ENCODE data around the gene ACTL6A.

The ACTL6A gene

GRCh38 chr3:179599531-179599930 lies 36.8 kb downstream of the ACTL6A start:
- no peak for DNase-seq

- DNase-seq, result no peak
Observed at GRCh38 chr3:179603321-179603720, 40.6 kb downstream of the ACTL6A start.

GRCh38 chr3:179603831-179604230 lies 41.1 kb downstream of the ACTL6A start:
- DNase-seq, result no peak

DNA sequence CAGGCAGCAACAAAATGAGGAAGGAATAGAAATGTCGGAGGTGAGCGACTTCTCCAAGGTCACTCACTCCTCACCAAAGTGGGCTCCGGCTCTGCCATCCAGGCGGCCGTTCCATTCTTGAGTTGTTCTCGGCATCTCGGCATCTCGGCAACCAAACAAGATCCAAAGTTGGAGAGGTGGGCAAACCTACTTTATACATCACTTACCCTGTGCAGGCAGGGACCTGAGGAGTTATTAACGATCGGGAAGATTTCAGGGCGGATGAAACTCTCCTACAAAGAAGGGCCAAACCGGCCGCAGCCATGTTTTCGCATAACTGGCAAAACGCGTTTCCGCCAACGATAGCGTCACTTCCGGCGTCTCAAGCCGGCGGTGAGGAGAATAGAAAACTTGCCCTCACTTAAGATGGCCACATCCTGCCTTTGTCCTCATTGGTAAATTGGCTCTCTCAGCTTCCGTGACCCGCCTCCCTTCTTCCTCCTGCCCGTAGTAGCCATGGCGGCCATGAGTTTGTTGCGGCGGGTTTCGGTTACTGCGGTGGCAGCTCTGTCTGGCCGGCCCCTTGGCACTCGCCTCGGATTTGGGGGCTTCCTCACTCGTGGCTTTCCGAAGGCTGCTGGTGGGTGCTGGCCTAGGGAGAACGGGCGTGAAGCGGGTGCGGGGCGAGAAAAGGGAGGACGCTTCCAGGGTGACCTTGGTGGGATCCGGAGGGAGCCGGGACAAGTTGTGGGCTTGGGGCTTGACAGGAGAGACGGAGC lies 41.8 kb downstream of the ACTL6A start, which contains the start of the genes MRPL47 and NDUFB5:
Gene MRPL47, minus strand, starts transcription at position 318 of the 758 bp plus-strand sequence. Its CDS starts 14 bp downstream, at position 304.
Gene NDUFB5, plus strand, starts transcription at position 474 of the 758 bp plus-strand sequence. Its CDS starts 22 bp downstream, at position 496.
- DNase-seq, result peak; percentile 94

DNA sequence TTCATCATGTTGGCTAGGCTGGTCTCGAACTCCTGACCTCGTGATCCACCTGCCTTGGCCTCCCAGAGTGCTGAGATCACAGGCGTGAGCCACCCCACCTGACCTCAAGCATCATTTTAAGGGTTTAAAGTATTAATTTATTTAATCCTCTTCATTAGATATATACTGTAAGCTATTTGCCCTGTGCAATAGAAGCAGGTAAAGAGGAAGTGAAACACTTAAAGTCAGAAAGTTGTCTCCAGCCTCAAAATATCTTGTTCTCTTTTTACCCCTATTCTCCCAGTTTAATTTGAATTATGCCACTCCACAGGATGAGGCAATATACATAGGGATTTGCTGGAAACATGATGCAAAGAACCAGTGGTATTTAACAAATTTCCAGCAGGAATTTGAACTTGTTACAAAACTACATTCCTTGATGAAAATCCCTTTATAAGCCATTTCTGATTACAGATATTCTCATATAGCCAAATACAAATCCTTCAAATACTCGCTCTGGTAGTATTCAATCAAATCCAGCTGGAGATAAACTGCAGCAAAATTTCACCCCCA lies 43.9 kb downstream of the ACTL6A start:
- no peak for DNase-seq

DNA sequence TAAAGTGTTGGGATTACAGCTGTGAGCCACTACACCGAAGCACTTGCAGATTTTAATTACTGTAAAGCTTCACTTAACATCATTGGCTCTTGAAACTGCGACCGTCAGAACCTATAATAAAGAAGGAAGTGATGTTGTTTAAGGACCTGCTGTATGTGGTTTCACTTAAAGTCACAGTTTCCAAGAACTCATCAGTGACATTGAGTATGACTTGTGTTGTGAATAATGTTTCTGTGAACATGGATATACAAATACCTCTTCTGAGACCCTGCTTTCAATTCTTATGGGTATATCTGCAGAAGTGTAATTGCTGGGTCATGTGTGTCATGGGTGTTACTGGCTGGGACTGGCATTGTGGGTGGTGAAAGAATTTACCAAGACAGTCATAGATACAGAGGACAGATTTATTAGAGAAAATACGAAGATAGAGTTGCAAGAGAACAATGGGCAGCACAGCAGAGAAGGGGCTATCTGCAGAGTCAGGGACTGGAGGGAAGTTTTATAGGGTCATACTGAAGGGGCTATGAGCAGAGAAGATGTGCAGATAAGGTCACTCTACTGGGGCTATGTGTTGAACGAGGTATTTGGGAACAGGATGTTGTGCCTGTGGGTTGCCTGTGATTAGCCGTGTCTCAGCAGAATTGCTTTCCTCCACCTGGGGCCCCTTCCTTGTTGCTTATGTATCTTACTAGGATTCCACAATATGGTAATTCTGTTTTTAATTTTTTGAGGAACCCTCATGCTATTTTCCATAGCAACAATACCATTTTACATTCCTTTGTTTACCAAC lies 46.4 kb downstream of the ACTL6A start:
- no peak for DNase-seq

- DNase-seq, result no peak
Observed at GRCh38 chr3:179610066-179610465, 47.3 kb downstream of the ACTL6A start.

- no peak for DNase-seq
Observed at GRCh38 chr3:179613807-179614206, 51.1 kb downstream of the ACTL6A start.

DNA sequence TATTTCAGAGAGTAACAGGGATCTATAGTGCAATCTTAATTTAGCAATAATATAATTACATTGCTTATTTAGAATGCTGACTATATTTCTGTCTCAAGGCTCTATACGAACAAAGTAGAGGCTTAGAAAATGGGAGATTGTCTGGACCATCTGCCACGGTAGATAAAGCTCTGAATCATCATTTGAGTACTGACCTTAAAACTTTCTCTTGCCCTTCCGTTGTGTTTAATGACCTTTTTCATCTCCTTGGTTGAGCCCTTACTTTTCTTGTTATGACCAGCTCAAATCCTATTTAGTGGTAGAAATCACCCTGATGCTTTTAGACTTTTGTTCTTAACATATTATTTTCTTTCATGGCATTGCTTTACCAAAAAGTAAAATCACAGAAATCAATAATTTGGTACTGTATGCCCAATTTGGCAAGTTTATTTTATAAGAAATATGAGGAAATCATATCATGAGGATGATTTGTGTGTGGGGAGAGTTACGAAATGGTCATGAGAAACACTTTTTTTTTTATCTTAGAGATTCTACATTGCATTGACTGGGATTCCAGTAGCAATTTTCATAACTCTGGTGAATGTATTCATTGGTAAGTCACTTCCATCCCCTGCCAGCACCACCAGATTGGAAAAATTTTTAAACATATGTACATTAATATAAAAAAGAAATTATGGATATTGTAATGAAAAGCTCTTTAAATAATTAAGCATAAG lies 52.9 kb downstream of the ACTL6A start:
- no peak for DNase-seq

DNA sequence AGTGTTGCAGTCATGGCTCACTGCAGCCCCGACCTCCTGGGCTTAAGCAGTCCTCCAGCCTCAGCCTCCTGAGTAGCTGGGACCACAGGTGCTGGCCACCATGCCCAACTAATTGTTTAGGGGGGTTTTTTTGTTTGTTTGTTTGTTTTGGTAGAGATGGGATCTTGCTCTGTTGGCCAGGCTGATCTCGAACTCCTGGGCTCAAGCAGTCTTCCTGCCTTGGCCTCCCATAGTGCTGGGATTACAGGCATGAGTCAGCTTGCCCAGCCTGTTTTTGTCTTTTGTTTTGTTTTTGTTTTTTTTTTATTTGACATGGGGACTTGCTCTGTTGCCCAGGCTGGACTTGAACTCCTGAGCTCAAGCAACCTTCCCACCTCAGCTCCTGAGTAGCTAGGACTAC lies 59.3 kb downstream of the ACTL6A start:
- DNase-seq, result no peak

GRCh38 chr3:179624451-179624850 lies 61.7 kb downstream of the ACTL6A start:
- no peak for DNase-seq

GRCh38 chr3:179630753-179631451 lies 68.2 kb downstream of the ACTL6A start:
- DNase-seq, result no peak

Data from stimulated activated CD8-positive, alpha-beta memory T cell treated with anti-CD3 and anti-CD28 coated beads, Interleukin-4, amount 100 ng/mL, for 48 hours (primary cell).